ENCODE results near the gene ARHGEF11. TPM values are rescaled to one million over a fixed set of nuclear protein-coding genes. Genes with fewer than 3 reads are reported as not detected.

ARHGEF11 gene
- total and polyA plus RNA-seq, 8 donors, result 6.6 to 125 (median 32.7) TPM

GRCh38 chr1:156938813-156939212 is 106.7 kb downstream of the ARHGEF11 start:
- no peaks in the 10 kb centered on the region for H3K4me1 ChIP-seq
- intact Hi-C loops (cut with DNase I; ENCODE audit: low total_unique reads), result no loop called here
- no peak overlapping the region for H3K4me3 ChIP-seq
- no peak for TF ChIP-seq POLR2A (IDR thresholded peaks at IDR 0.05)
- no peak for TF ChIP-seq EP300 (IDR thresholded peaks at IDR 0.05)
- no peak for TF ChIP-seq POLR2AphosphoS5 (IDR thresholded peaks at IDR 0.05)
- no peak for TF ChIP-seq CTCF (IDR thresholded peaks at IDR 0.05)
- no peaks in the 10 kb centered on the region for H3K27me3 ChIP-seq
- 80 to 85% (median 83%) methylated on average over 7 of the region's 7 CpGs for WGBS, 5 donors
- H3K36me3 ChIP-seq, result peaks cover 38 to 93% (median 89%) of the 10 kb centered on the region in 4 donors
- DNase-seq, result no peak
- H3K27ac ChIP-seq, result no peak overlapping the region
- H3K9me3 ChIP-seq, result no peaks in the 10 kb centered on the region

GRCh38 chr1:156937883-156938282 is 107.7 kb downstream of the ARHGEF11 start:
- H3K9me3 ChIP-seq, result no peaks in the 10 kb centered on the region
- no peak for DNase-seq
- no peak for TF ChIP-seq EP300 (IDR thresholded peaks at IDR 0.05)
- no peak overlapping the region for H3K27ac ChIP-seq
- WGBS, 5 donors, result 76 to 83% (median 79%) methylated on average over 8 of the region's 8 CpGs
- H3K36me3 ChIP-seq, result peaks cover 29 to 84% (median 80%) of the 10 kb centered on the region in 4 donors
- H3K27me3 ChIP-seq, result no peaks in the 10 kb centered on the region
- H3K4me1 ChIP-seq, result no peaks in the 10 kb centered on the region
- no peak overlapping the region for H3K4me3 ChIP-seq
- intact Hi-C loops (cut with DNase I; ENCODE audit: low total_unique reads), result no loop called here

GRCh38 chr1:156936721-156937220 is 108.8 kb downstream of the ARHGEF11 start:
- intact Hi-C loops (cut with DNase I; ENCODE audit: low total_unique reads), result no loop called here
- no peaks in the 10 kb centered on the region for H3K27me3 ChIP-seq
- peaks cover 25 to 73% (median 69%) of the 10 kb centered on the region in 4 donors for H3K36me3 ChIP-seq
- peaks cover 0 to 3% (median 3%) of the 10 kb centered on the region in 4 donors for H3K4me1 ChIP-seq
- no peak overlapping the region for H3K27ac ChIP-seq
- no peak for DNase-seq
- H3K9me3 ChIP-seq, result no peaks in the 10 kb centered on the region
- no peak for TF ChIP-seq POLR2A (IDR thresholded peaks at IDR 0.05)
- TF ChIP-seq EP300 (IDR thresholded peaks at IDR 0.05), result no peak
- TF ChIP-seq CTCF (IDR thresholded peaks at IDR 0.05), result no peak
- TF ChIP-seq POLR2AphosphoS5 (IDR thresholded peaks at IDR 0.05), result no peak
- H3K4me3 ChIP-seq, result no peak overlapping the region
- WGBS, 5 donors, result 82 to 90% (median 86%) methylated on average over 10 of the region's 10 CpGs

- no peak overlapping the region for H3K27ac ChIP-seq
- H3K9me3 ChIP-seq, result no peaks in the 10 kb centered on the region
- TF ChIP-seq EP300 (IDR thresholded peaks at IDR 0.05), result no peak
- no peak for TF ChIP-seq POLR2A (IDR thresholded peaks at IDR 0.05)
- no peak for TF ChIP-seq POLR2AphosphoS5 (IDR thresholded peaks at IDR 0.05)
- TF ChIP-seq CTCF (IDR thresholded peaks at IDR 0.05), result no peak
- WGBS, 5 donors, result 87 to 96% (median 95%) methylated on average over 3 to 5 of the region's 5 CpGs
- no peak for DNase-seq
- peaks cover 0 to 9% (median 6%) of the 10 kb centered on the region in 4 donors for H3K4me1 ChIP-seq
- intact Hi-C loops (cut with DNase I; ENCODE audit: low total_unique reads), result no loop called here
- H3K36me3 ChIP-seq, result peaks cover 20 to 67% (median 63%) of the 10 kb centered on the region in 4 donors
- no peak overlapping the region for H3K4me3 ChIP-seq
- no peaks in the 10 kb centered on the region for H3K27me3 ChIP-seq
Observed at GRCh38 chr1:156936191-156936590, 109.4 kb downstream of the ARHGEF11 start.

- intact Hi-C loops (cut with DNase I; ENCODE audit: low total_unique reads), result no loop called here
- Histone ChIP-seq H3K27ac (no peak overlapping the region), H3K4me1 (peaks cover 0 to 13% (median 7%) of the 10 kb centered on the region in 4 donors), H3K4me3 (no peak overlapping the region), H3K36me3 (peaks cover 15 to 61% (median 57%) of the 10 kb centered on the region in 4 donors), H3K9me3 (no peaks in the 10 kb centered on the region), H3K27me3 (peaks cover 0 to 4% (median 0%) of the 10 kb centered on the region in 3 donors)
- TF ChIP-seq POLR2AphosphoS5 (IDR thresholded peaks at IDR 0.05) (no peak), CTCF (IDR thresholded peaks at IDR 0.05) (no peak), EP300 (IDR thresholded peaks at IDR 0.05) (no peak), POLR2A (IDR thresholded peaks at IDR 0.05) (no peak)
- 87 to 97% (median 90%) methylated on average over 15 to 17 of the region's 17 CpGs for WGBS, 5 donors
- DNase-seq, result no peak
Observed at GRCh38 chr1:156935505-156936128, 109.9 kb downstream of the ARHGEF11 start.
